K562 (cell line): ENCODE results near the gene CD40. TPM values are rescaled to one million over a fixed set of nuclear protein-coding genes. Genes with fewer than 3 reads are reported as not detected.

Experiments
- ATAC-seq: fragments of 200-7000 bp; cut with Tn5 transposase; 3 replicates; pipeline ENCODE4 v1.9.1; 2020; ENCODE audit warnings: moderate library complexity
- BruUV-seq: library from RNA; stranded (reverse); fragments of 400-500 nt; replicated peaks from 2 replicates; lab custom pipeline; 2021; lab: Mats Ljungman, UMichigan
- CTCF ChIA-PET: fragments of 300-600 bp; formaldehyde crosslinking; extraction: SDS; loops from one replicate; lab custom pipeline; 2021; ENCODE audit warnings: low intra/inter-chr PET ratio; lab: Yijun Ruan, JAX
- POLR2A ChIA-PET: fragments of 300-600, 350-650 bp; sonication (Branson Sonifier 250); formaldehyde crosslinking; extraction: SDS; loops from one replicate; lab custom pipeline; 2021; ENCODE audit warnings: antibody characterized with exemption, inconsistent platforms; lab: Yijun Ruan, JAX
- DNase-seq, 4 experiments: peaks; one replicate each; pipeline versions ENCODE4 v3.0.0 to v3.0.0-alpha.2; 2011 to 2018; ENCODE audit warnings: low spot score in 3 of 4, mixed read lengths in 3 of 4; ENCODE audit errors: extremely low read depth in 1 of 4
- FAIRE-seq: peaks from 2 replicates; lab custom pipeline; 2011; peaks lifted over from hg19 to GRCh38; lab: Jason Lieb, UNC
- H2AFZ ChIP-seq: 2 replicates; pipeline ENCODE4 v1.6.0; 2011; ENCODE audit warnings: low read depth, low read length, control low read depth, inconsistent platforms
- H3K27ac ChIP-seq: fragments of 200-600 bp; 3 replicates; pipeline ENCODE4 v1.8.0; 2011; ENCODE audit warnings: low read depth, mild to moderate bottlenecking, control low read depth, inconsistent platforms, low read length, moderate library complexity, mixed read lengths; ENCODE audit errors: extremely low read depth
- H3K27me3 ChIP-seq, 2 experiments: fragments of 300-600 bp in 1 of 2; 2 replicates in 1 of 2; 3 replicates in 1 of 2; pipeline versions ENCODE4 v1.6.0 to v1.8.0; 2011; ENCODE audit warnings: inconsistent platforms in 2 of 2, low read length in 2 of 2, mild to moderate bottlenecking in 1 of 2, mixed read lengths in 1 of 2, moderate library complexity in 1 of 2; ENCODE audit not compliant: control insufficient read depth in 2 of 2, insufficient read depth in 2 of 2
- H3K36me3 ChIP-seq: fragments of 300-600 bp; 3 replicates; pipeline ENCODE4 v1.8.0; 2011; ENCODE audit warnings: mild to moderate bottlenecking, low read length, inconsistent platforms; ENCODE audit not compliant: control insufficient read depth, insufficient read depth
- H3K4me1 ChIP-seq, 2 experiments: fragments of 200-600 bp in 1 of 2; replicated peaks in 1 of 2; 2 replicates in 1 of 2; 3 replicates in 1 of 2; pipeline versions ENCODE4 v1.5.1 to v1.8.0; 2011; ENCODE audit warnings: inconsistent platforms in 2 of 2, low read length in 2 of 2, mild to moderate bottlenecking in 1 of 2, mixed read lengths in 1 of 2, moderate library complexity in 1 of 2; ENCODE audit not compliant: control insufficient read depth in 2 of 2, insufficient read depth in 2 of 2
- H3K4me2 ChIP-seq: 2 replicates; pipeline ENCODE4 v1.6.1; 2011; ENCODE audit warnings: low read length, control low read depth, inconsistent platforms, mixed read lengths; ENCODE audit not compliant: insufficient read depth
- H3K4me3 ChIP-seq: fragments of 200-600 bp; sonication (generic), shearing (Covaris generic); 2 replicates; pipeline ENCODE4 v1.5.1; 2016; ENCODE audit warnings: control low read depth, inconsistent platforms
- H3K79me2 ChIP-seq: fragments of 200-600 bp; 3 replicates; pipeline ENCODE4 v1.8.0; 2011; ENCODE audit warnings: low read length, inconsistent platforms; ENCODE audit not compliant: control insufficient read depth, insufficient read depth
- H3K9ac ChIP-seq, 2 experiments: 2 replicates each; pipeline versions ENCODE4 v1.6.0 to v1.6.1; 2011; ENCODE audit warnings: low read depth in 2 of 2, low read length in 2 of 2, control low read depth in 1 of 2, inconsistent platforms in 1 of 2, mild to moderate bottlenecking in 1 of 2, mixed read lengths in 1 of 2; ENCODE audit not compliant: insufficient read depth in 1 of 2
- H3K9me1 ChIP-seq: one replicate; pipeline ENCODE4 v1.6.0; 2011; ENCODE audit warnings: inconsistent platforms, mild to moderate bottlenecking, low read length, moderate library complexity; ENCODE audit not compliant: control insufficient read depth, insufficient read depth
- H3K9me3 ChIP-seq: replicated peaks from 2 replicates; pipeline ENCODE4 v1.5.1; 2011; ENCODE audit warnings: low read depth, low read length, inconsistent platforms; ENCODE audit not compliant: control insufficient read depth, insufficient read depth
- H4K20me1 ChIP-seq: replicated peaks from 2 replicates; pipeline ENCODE4 v1.6.1; 2011; ENCODE audit warnings: low read length, inconsistent platforms, mixed read lengths; ENCODE audit not compliant: control insufficient read depth, insufficient read depth
- CBX8 ChIP-seq: fragments of 200-600 bp; sonication (generic); IDR thresholded peaks from 2 replicates; pipeline ENCODE4 v1.6.1; 2012; ENCODE audit warnings: borderline replicate concordance, mixed run types, low read depth, mild to moderate bottlenecking, moderate library complexity, mixed read lengths, low read length, control low read depth, inconsistent platforms; ENCODE audit not compliant: poor library complexity, severe bottlenecking; ENCODE audit errors: extremely low read depth
- EGR1 ChIP-seq: fragments of 450-650 bp; conservative IDR thresholded peaks from 2 replicates; pipeline ENCODE4 v1.6.1; 2017; ENCODE audit warnings: mild to moderate bottlenecking
- MYBL2 ChIP-seq, 2 experiments: fragments of 450-650 bp in 1 of 2; sonication (generic) in 1 of 2; formaldehyde crosslinking in 1 of 2; IDR thresholded peaks; 2 replicates each; pipeline versions ENCODE4 v1.6.1 to v1.8.1; 2017 to 2022; ENCODE audit warnings: borderline replicate concordance in 1 of 2, inconsistent platforms in 1 of 2, low read depth in 1 of 2, mild to moderate bottlenecking in 1 of 2, missing genetic modification reagents in 1 of 2, moderate library complexity in 1 of 2
- SUPT5H ChIP-seq: fragments of 450-650 bp; IDR thresholded peaks from 2 replicates; pipeline ENCODE4 v1.6.1; 2016
- YY1 ChIP-seq, 3 experiments: IDR thresholded peaks; 2 replicates each; pipeline ENCODE4 v1.6.1; 2011; ENCODE audit warnings: low read length in 2 of 3, mild to moderate bottlenecking in 2 of 3, moderate library complexity in 2 of 3, borderline replicate concordance in 1 of 3, control low read depth in 1 of 3, low read depth in 1 of 3; ENCODE audit not compliant: insufficient read depth in 3 of 3, insufficient replicate concordance in 2 of 3, control insufficient read depth in 1 of 3, insufficient read length in 1 of 3; ENCODE audit errors: extremely low read depth in 1 of 3
- ZBTB34 ChIP-seq: fragments of 250-450 bp; sonication (Bioruptor Pico); IDR thresholded peaks from 2 replicates; pipeline ENCODE4 v1.8.0; 2021; ENCODE audit warnings: mild to moderate bottlenecking, moderate library complexity
- WGBS: fragments of 100-300 bp; shearing (Covaris generic); methylation state at CpG from one replicate; pipeline ENCODE4 v1.1.6; 2016; ENCODE audit warnings: low coverage, mixed read lengths; ENCODE audit not compliant: insufficient coverage; ENCODE audit errors: missing lambda C conversion rate; 5-methylcytosine and 5-hydroxymethylcytosine counted together
- in situ Hi-C: fragments of 300-500 bp; cut with MboI; formaldehyde crosslinking; loops from 4 replicates; pipeline ENCODE4 v1.15.0; 2018; ENCODE audit warnings: inconsistent platforms, mixed read lengths
- intact Hi-C: fragments of 100-400 bp; cut with micrococcal nuclease; formaldehyde crosslinking; loops from 2 replicates; pipeline ENCODE4 v1.14.2; 2022
- polyA plus RNA-seq, 8 experiments: library from polyadenylated mRNA; depleted of rRNA in 4 of 8; stranded (reverse) in 5 of 8; unstranded in 3 of 8; fragments of >200 nt; fragmentation: Nextera tagmentation in 2 of 8; fragmentation: Illumina TruSeq in 1 of 8; extraction: Ambion mirVana in 2 of 8; extraction: Trizol in 1 of 8; gene quantifications; 2 replicates each; pipeline versions ENCODE4 v1.2.1 to v1.2.3, GENCODE V29; 2011 to 2014; ENCODE audit warnings: inconsistent platforms in 1 of 8, missing spikeins in 1 of 8
- total RNA-seq, 7 experiments: library from RNA; depleted of rRNA in 6 of 7; stranded (reverse); fragments of >200 nt in 6 of 7; fragmentation: Illumina TruSeq in 2 of 7; extraction: Trizol in 2 of 7; gene quantifications; 2 replicates each; pipeline versions ENCODE4 v1.2.1 to v1.2.3, GENCODE V29; 2011 to 2021; ENCODE audit warnings: low replicate concordance in 1 of 7

Gene CD40
- total and polyA plus RNA-seq, 9 of the 15 experiments (the other 6 are each of a cell fraction or from before 2014, with no cell fraction given) = 0.76 to 3.7 (median 1.6) TPM

DNA sequence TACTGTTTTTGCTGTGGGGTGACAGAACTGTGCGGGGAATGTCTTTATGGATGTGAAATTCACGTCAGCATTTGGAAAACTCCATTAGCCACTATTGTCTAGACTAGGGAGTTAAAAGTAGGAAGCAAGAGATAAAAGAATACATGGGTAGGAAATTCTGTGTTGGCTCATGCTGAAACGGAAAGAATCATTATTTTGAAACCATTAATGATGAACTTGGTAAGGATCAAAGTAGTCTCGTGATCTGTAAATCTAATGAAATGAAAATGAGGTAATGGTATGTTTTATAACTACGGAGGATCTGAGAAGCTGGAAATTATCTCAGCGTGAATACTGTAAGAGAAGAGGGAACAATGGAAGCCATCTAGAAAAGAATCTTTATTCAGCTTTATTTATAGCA, 11.1 kb upstream of the CD40 start:
- in situ Hi-C loops (no loop called here), intact Hi-C loops (no loop called here)
- under 1% methylated on average over 6 of the region's 6 CpGs for WGBS
- Histone ChIP-seq H3K27ac (no peak overlapping the region), H3K36me3 (no peaks in the 10 kb centered on the region), H2AFZ (no peak overlapping the region), H3K4me2 (no peak overlapping the region), H3K9me3 (no peaks in the 10 kb centered on the region; the same call in 1 of the 2 replicates), H3K27me3 (peaks cover 17 to 27% of the 10 kb centered on the region in 2 experiments), H3K9ac (no peak overlapping the region), H3K4me1 (no peaks in the 10 kb centered on the region), H3K4me3 (no peak overlapping the region), H4K20me1 (0 out of 2 replicates have a peak, but pooled peaks cover 2% of the 10 kb centered on the region), H3K79me2 (no peaks in the 10 kb centered on the region), H3K9me1 (no peaks in the 10 kb centered on the region)
- DNase-seq (no peak), ATAC-seq (no peak), FAIRE-seq (no peak)
- BruUV-seq = no TSS peak
- POLR2A ChIA-PET = interaction anchor here (1.0 to 2.4 kb wide), 2 partner anchors 11 to 14 kb away, joined by 3 to 6 read pairs; partner anchors contain the start of gene CD40
- TF ChIP-seq EGR1 (no peak), ZBTB34 (CRISPR knock-in tag) (no peak)
- CTCF ChIA-PET = no interaction called here

DNA sequence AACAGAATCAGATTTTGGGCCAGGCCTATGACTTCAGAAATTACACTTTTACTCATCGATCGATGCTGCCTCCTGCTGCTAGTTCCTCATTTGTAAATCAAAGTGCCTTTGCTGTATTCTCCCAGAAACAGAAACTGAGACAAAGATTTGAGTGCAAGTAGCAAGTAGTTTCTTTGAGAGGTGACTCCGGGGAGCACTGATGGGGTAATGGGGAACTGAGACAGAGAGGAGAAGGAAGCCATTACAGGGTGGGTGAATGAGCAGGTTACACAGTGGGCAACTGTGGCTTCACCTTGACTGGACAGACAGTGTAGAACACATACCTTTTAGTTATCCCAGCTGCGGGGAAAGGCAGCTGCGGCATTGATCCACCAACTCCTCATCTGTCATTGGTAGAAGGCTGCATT, 9.7 kb upstream of the CD40 start:
- FAIRE-seq (no peak), ATAC-seq (no peak), DNase-seq (no peak)
- CTCF ChIA-PET = no interaction called here
- no peak overlapping the region for H3K4me2 ChIP-seq
- H3K9me1 ChIP-seq = no peaks in the 10 kb centered on the region
- no peak overlapping the region for H3K4me3 ChIP-seq
- TF ChIP-seq YY1 (IDR thresholded peaks at IDR 0.05; ENCODE audit: borderline replicate concordance in 1 of 3, control insufficient read depth in 1 of 3, extremely low read depth in 1 of 3, insufficient read depth in 3 of 3, insufficient read length in 1 of 3, insufficient replicate concordance in 2 of 3, low read depth in 1 of 3, low read length in 2 of 3) (peak in 1 of 3 experiments; percentile 40), SUPT5H (no peak), CBX8 (no peak), MYBL2 (IDR thresholded peaks at IDR 0.05; ENCODE audit: low read depth) (no peak), MYBL2 (CRISPR knock-in tag; IDR thresholded peaks at IDR 0.05; ENCODE audit: borderline replicate concordance) (no peak)
- POLR2A ChIA-PET = interaction anchor here (2.4 kb wide), 1 partner anchor 9 kb away, joined by 6 read pairs; the partner anchor contains the start of gene CD40
- no peak overlapping the region for H3K27ac ChIP-seq
- no peak overlapping the region for H2AFZ ChIP-seq
- in situ Hi-C loops (no loop called here), intact Hi-C loops (no loop called here)
- 7% methylated on average over 5 of the region's 5 CpGs for WGBS
- H3K9me3 ChIP-seq = no peaks in the 10 kb centered on the region
- H3K9ac ChIP-seq = no peak overlapping the region
- no TSS peak for BruUV-seq
- 0 out of 2 replicates have a peak, but pooled peaks cover 4% of the 10 kb centered on the region for H4K20me1 ChIP-seq
- no peaks in the 10 kb centered on the region for H3K79me2 ChIP-seq
- peaks cover 18 to 22% of the 10 kb centered on the region in 2 experiments for H3K27me3 ChIP-seq
- H3K4me1 ChIP-seq = no peaks in the 10 kb centered on the region
- no peaks in the 10 kb centered on the region for H3K36me3 ChIP-seq
